Esophagus squamous epithelium (tissue), 5 donors: Measurements from ENCODE around the gene NLGN1. TPM values are rescaled to one million over a fixed set of nuclear protein-coding genes. Genes with fewer than 3 reads are reported as not detected.

Experiments used
- DNase-seq: peaks from one replicate; lab custom pipeline; 2025; lab: John Stamatoyannopoulos, UW
- H3K27ac ChIP-seq, 4 donors: fragments of 200-600 bp; sonication (generic); one replicate each; pipeline ENCODE4 v1.5.1; 2016 to 2019; ENCODE audit warnings: mild to moderate bottlenecking in 1 of 4
- H3K27me3 ChIP-seq, 4 donors: fragments of 200-600 bp; sonication (generic); 1 replicate in 3 of 4; 2 replicates in 1 of 4; pipeline versions ENCODE4 v1.5.1 to v1.6.0; 2017 to 2021; ENCODE audit warnings: antibody characterized with exemption in 1 of 4
- H3K36me3 ChIP-seq, 3 donors: fragments of 200-600 bp; sonication (generic); one replicate each; pipeline ENCODE4 v1.5.1; 2016 to 2019
- H3K4me1 ChIP-seq, 3 donors: fragments of 200-600 bp; sonication (generic); one replicate each; pipeline ENCODE4 v1.5.1; 2017 to 2019
- H3K4me3 ChIP-seq, 4 donors: fragments of 200-600 bp; sonication (generic); 1 replicate in 3 of 4; 2 replicates in 1 of 4; pipeline ENCODE4 v1.5.1; 2016 to 2019; ENCODE audit warnings: mild to moderate bottlenecking in 2 of 4, moderate library complexity in 1 of 4
- H3K9me3 ChIP-seq, 3 donors: fragments of 200-600 bp; sonication (generic); one replicate each; pipeline ENCODE4 v1.5.1; 2016 to 2019
- CTCF ChIP-seq, 6 experiments: fragments of 450-650 bp in 4 of 6; fragments of 200-600 bp in 2 of 6; sonication (generic) in 2 of 6; IDR thresholded peaks; one replicate each; pipeline ENCODE4 v1.5.1; 2016 to 2019; ENCODE audit warnings: antibody characterized with exemption in 6 of 6, mild to moderate bottlenecking in 4 of 6, moderate library complexity in 4 of 6
- POLR2A ChIP-seq, 4 donors: fragments of 450-650 bp; IDR thresholded peaks; one replicate each; pipeline ENCODE4 v1.6.1; 2017; ENCODE audit warnings: antibody characterized with exemption in 4 of 4, mild to moderate bottlenecking in 4 of 4, moderate library complexity in 3 of 4
- WGBS, 2 donors: methylation state at CpG; one replicate each; pipeline ENCODE4 v1.1.5; 2018; 5-methylcytosine and 5-hydroxymethylcytosine counted together
- intact Hi-C: fragments of 100-400 bp; cut with DNase I; formaldehyde crosslinking; loops from one replicate; pipeline ENCODE4 v1.15.0; 2022
- total RNA-seq, 4 donors: library from RNA; depleted of rRNA; stranded (reverse); fragments of >200 nt; gene quantifications; one replicate each; pipeline ENCODE4 v1.1.0, GENCODE V29; 2016
- donor health status: DM: yes; HTN: yes; CAD: no.

NLGN1 gene
- total RNA-seq, 4 donors from 2014 or later, result 0.34 to 12.6 (median 2.9) TPM

- Histone ChIP-seq H3K9me3 (no peaks in the 10 kb centered on the region), H3K27ac (no peak overlapping the region), H3K27me3 (no peaks in the 10 kb centered on the region), H3K4me1 (no peaks in the 10 kb centered on the region), H3K36me3 (no peaks in the 10 kb centered on the region), H3K4me3 (no peak overlapping the region)
- 69 to 74% methylated on average over 2 of the region's 2 CpGs for WGBS, 2 donors
- intact Hi-C loops, result no loop called here
- no peak for TF ChIP-seq POLR2A (IDR thresholded peaks at IDR 0.05)
- no peak for TF ChIP-seq CTCF (IDR thresholded peaks at IDR 0.05)
- DNase-seq, result no peak
Measured at GRCh38 chr3:173893835-173894234, 496.3 kb downstream of the NLGN1 start.

DNA sequence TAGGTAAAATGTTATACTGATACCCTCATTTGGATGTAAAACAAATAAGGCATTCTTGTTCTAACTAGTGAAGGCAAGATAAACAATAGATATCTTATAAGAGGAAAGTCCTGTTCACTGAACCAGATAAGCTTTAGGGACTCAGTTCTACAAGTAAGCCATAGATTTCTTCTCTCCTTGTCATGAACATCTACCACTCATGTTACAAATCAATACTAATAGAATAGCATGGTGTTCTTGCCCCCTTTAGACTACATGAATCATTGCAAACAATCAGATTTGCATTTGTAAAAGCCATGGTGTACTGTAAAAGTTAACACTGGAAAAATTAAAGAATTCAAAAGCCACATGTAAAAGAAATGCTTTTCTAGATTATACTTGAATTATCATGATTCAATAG is 500.1 kb downstream of the NLGN1 start:
- no peaks in the 10 kb centered on the region for H3K4me1 ChIP-seq
- intact Hi-C loops, result no loop called here
- DNase-seq, result no peak
- no peaks in the 10 kb centered on the region for H3K9me3 ChIP-seq
- TF ChIP-seq CTCF (IDR thresholded peaks at IDR 0.05) (no peak), POLR2A (IDR thresholded peaks at IDR 0.05) (no peak)
- no peak overlapping the region for H3K4me3 ChIP-seq
- H3K27ac ChIP-seq, result no peak overlapping the region
- no peaks in the 10 kb centered on the region for H3K36me3 ChIP-seq
- H3K27me3 ChIP-seq, result no peaks in the 10 kb centered on the region

DNA sequence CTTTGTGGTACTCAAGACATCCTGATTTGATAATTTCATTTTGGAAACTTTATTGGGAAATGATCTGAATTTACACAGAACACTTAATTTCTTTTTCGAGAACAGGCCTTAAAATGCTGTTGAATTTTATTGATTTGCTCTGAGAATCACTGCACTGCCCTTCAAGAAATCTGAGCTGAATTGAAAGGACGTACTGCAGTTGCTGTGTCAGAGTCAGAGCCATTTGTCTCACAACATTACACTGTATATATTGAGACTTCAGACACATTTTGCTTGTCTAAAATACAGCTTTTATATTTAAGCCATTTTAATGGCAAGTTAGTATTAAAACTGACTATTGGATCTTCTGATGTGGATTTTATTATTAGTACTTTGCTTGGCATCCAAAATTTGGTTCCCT is 504.1 kb downstream of the NLGN1 start:
- Histone ChIP-seq H3K4me3 (no peak overlapping the region), H3K4me1 (no peaks in the 10 kb centered on the region), H3K27ac (no peak overlapping the region), H3K27me3 (no peaks in the 10 kb centered on the region), H3K36me3 (no peaks in the 10 kb centered on the region), H3K9me3 (no peaks in the 10 kb centered on the region)
- no peak for DNase-seq
- no peak for TF ChIP-seq POLR2A (IDR thresholded peaks at IDR 0.05)
- 69 to 78% methylated on average over 2 of the region's 2 CpGs for WGBS, 2 donors
- intact Hi-C loops, result no loop called here

- intact Hi-C loops, result no loop called here
- Histone ChIP-seq H3K36me3 (no peaks in the 10 kb centered on the region), H3K9me3 (no peaks in the 10 kb centered on the region), H3K4me1 (no peaks in the 10 kb centered on the region), H3K27ac (no peak overlapping the region), H3K4me3 (no peak overlapping the region), H3K27me3 (no peaks in the 10 kb centered on the region)
- TF ChIP-seq CTCF (IDR thresholded peaks at IDR 0.05) (no peak), POLR2A (IDR thresholded peaks at IDR 0.05) (no peak)
- 83 to 90% methylated on average over 1 of the region's 1 CpG for whole genome bisulfite sequencing, 2 donors
- no peak for DNase-seq
Measured at GRCh38 chr3:173902401-173902800, 504.9 kb downstream of the NLGN1 start.

DNA sequence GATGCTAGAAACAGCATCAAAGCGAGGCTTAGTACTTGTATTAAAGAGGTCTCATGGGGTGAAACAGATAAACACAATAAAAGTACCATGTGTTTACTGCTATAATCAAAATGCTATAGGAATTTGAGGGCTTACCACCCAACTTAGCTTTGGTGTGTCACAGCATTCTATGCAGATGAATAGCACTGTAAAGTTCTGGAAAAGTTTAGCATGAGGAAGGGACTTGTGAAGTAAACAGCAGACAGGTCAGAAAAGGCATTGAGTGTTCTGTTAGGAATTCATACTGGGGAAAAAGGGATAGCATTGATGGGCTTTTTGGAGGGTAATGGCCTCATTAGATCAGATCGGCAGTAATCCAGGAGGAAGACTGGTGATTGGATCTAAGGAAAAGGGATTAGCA is 505.3 kb downstream of the NLGN1 start:
- 53 to 78% methylated on average over 2 of the region's 2 CpGs for WGBS, 2 donors
- intact Hi-C loops, result no loop called here
- no peak for DNase-seq

More for the DNA sequence above, 505.3 kb downstream of the NLGN1 start:
- Histone ChIP-seq H3K4me3 (no peak overlapping the region), H3K9me3 (no peaks in the 10 kb centered on the region), H3K27ac (no peak overlapping the region), H3K27me3 (no peaks in the 10 kb centered on the region), H3K4me1 (no peaks in the 10 kb centered on the region), H3K36me3 (no peaks in the 10 kb centered on the region)
- TF ChIP-seq POLR2A (IDR thresholded peaks at IDR 0.05) (no peak), CTCF (IDR thresholded peaks at IDR 0.05) (no peak)
